HCT116 (cell line): ENCODE measurements around the gene KCNE1.

Experiments
- FOSL1 ChIP-seq: IDR thresholded peaks from 2 replicates; pipeline ENCODE4 v1.6.1; 2012; ENCODE audit warnings: low read depth
- POLR2A ChIP-seq: IDR thresholded peaks from 2 replicates; pipeline ENCODE4 v1.7.0; 2011; ENCODE audit warnings: borderline replicate concordance; ENCODE audit not compliant: insufficient read depth, insufficient read length; ENCODE audit errors: extremely low read depth
- TF ChIP-seq, protein P1 (sequence below), 3 experiments: fragments of 200-600 bp in 1 of 3; sonication (generic) in 1 of 3; IDR thresholded peaks in 2 of 3; conservative IDR thresholded peaks in 1 of 3; 2 replicates each; pipeline ENCODE4 v1.5.1; 2012 to 2017; ENCODE audit warnings: low read depth in 2 of 3, low read length in 2 of 3, antibody characterized with exemption in 1 of 3, borderline replicate concordance in 1 of 3, control low read depth in 1 of 3, mild to moderate bottlenecking in 1 of 3, mixed read lengths in 1 of 3, mixed run types in 1 of 3, moderate library complexity in 1 of 3; ENCODE audit not compliant: insufficient read depth in 1 of 3

DNA sequence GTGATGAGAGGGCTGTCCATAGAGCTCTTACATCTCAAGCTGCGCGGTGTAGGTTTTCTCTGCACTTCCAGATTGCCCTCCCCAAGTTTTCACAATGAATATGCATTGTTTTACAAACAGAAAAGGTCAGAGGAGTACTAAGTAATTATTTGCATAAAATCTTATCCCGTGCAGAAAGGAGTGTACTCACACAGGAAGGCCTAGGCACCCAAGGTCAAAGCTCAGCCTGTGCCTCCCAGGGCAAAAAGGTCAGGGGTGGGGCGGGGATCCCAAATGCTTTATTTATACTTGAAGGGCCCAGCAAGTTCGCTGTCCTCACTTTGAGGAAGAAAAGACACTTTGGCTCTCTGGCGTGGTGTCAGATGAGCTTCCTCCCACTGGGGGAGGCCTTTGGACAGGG lies 10.3 kb upstream of the KCNE1 start:
- TF ChIP-seq, protein P1, sequence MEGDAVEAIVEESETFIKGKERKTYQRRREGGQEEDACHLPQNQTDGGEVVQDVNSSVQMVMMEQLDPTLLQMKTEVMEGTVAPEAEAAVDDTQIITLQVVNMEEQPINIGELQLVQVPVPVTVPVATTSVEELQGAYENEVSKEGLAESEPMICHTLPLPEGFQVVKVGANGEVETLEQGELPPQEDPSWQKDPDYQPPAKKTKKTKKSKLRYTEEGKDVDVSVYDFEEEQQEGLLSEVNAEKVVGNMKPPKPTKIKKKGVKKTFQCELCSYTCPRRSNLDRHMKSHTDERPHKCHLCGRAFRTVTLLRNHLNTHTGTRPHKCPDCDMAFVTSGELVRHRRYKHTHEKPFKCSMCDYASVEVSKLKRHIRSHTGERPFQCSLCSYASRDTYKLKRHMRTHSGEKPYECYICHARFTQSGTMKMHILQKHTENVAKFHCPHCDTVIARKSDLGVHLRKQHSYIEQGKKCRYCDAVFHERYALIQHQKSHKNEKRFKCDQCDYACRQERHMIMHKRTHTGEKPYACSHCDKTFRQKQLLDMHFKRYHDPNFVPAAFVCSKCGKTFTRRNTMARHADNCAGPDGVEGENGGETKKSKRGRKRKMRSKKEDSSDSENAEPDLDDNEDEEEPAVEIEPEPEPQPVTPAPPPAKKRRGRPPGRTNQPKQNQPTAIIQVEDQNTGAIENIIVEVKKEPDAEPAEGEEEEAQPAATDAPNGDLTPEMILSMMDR (IDR thresholded peaks at IDR 0.05 in 2 of 3, conservative IDR thresholded peaks at IDR 0.05 in 1 of 3; ENCODE audit: borderline replicate concordance in 1 of 3, insufficient read depth in 1 of 3, low read depth in 2 of 3, low read length in 2 of 3): no peak
- TF ChIP-seq POLR2A (no peak), FOSL1 (no peak)
